K562 (cell line): ENCODE data around the gene PDCD1. TPM values are rescaled to one million over a fixed set of nuclear protein-coding genes. Genes with fewer than 3 reads are reported as not detected.

Experiments used
- ATAC-seq: fragments of 200-7000 bp; cut with Tn5 transposase; 3 replicates; pipeline ENCODE4 v1.9.1; 2020; ENCODE audit warnings: moderate library complexity
- BruUV-seq: library from RNA; stranded (reverse); fragments of 400-500 nt; replicated peaks from 2 replicates; lab custom pipeline; 2021; lab: Mats Ljungman, UMichigan
- CTCF ChIA-PET: fragments of 300-600 bp; formaldehyde crosslinking; extraction: SDS; loops from one replicate; lab custom pipeline; 2021; ENCODE audit warnings: low intra/inter-chr PET ratio; lab: Yijun Ruan, JAX
- POLR2A ChIA-PET: fragments of 300-600, 350-650 bp; sonication (Branson Sonifier 250); formaldehyde crosslinking; extraction: SDS; loops from one replicate; lab custom pipeline; 2021; ENCODE audit warnings: antibody characterized with exemption, inconsistent platforms; lab: Yijun Ruan, JAX
- DNase-seq, 4 experiments: peaks; one replicate each; pipeline versions ENCODE4 v3.0.0 to v3.0.0-alpha.2; 2011 to 2018; ENCODE audit warnings: low spot score in 3 of 4, mixed read lengths in 3 of 4; ENCODE audit errors: extremely low read depth in 1 of 4
- FAIRE-seq: peaks from 2 replicates; lab custom pipeline; 2011; peaks lifted over from hg19 to GRCh38; lab: Jason Lieb, UNC
- H2AFZ ChIP-seq: 2 replicates; pipeline ENCODE4 v1.6.0; 2011; ENCODE audit warnings: low read depth, low read length, control low read depth, inconsistent platforms
- H3K27ac ChIP-seq: fragments of 200-600 bp; 3 replicates; pipeline ENCODE4 v1.8.0; 2011; ENCODE audit warnings: low read depth, mild to moderate bottlenecking, control low read depth, inconsistent platforms, low read length, moderate library complexity, mixed read lengths; ENCODE audit errors: extremely low read depth
- H3K27me3 ChIP-seq, 2 experiments: fragments of 300-600 bp in 1 of 2; 2 replicates in 1 of 2; 3 replicates in 1 of 2; pipeline versions ENCODE4 v1.6.0 to v1.8.0; 2011; ENCODE audit warnings: inconsistent platforms in 2 of 2, low read length in 2 of 2, mild to moderate bottlenecking in 1 of 2, mixed read lengths in 1 of 2, moderate library complexity in 1 of 2; ENCODE audit not compliant: control insufficient read depth in 2 of 2, insufficient read depth in 2 of 2
- H3K36me3 ChIP-seq: fragments of 300-600 bp; 3 replicates; pipeline ENCODE4 v1.8.0; 2011; ENCODE audit warnings: mild to moderate bottlenecking, low read length, inconsistent platforms; ENCODE audit not compliant: control insufficient read depth, insufficient read depth
- H3K4me1 ChIP-seq, 2 experiments: fragments of 200-600 bp in 1 of 2; replicated peaks in 1 of 2; 2 replicates in 1 of 2; 3 replicates in 1 of 2; pipeline versions ENCODE4 v1.5.1 to v1.8.0; 2011; ENCODE audit warnings: inconsistent platforms in 2 of 2, low read length in 2 of 2, mild to moderate bottlenecking in 1 of 2, mixed read lengths in 1 of 2, moderate library complexity in 1 of 2; ENCODE audit not compliant: control insufficient read depth in 2 of 2, insufficient read depth in 2 of 2
- H3K4me2 ChIP-seq: 2 replicates; pipeline ENCODE4 v1.6.1; 2011; ENCODE audit warnings: low read length, control low read depth, inconsistent platforms, mixed read lengths; ENCODE audit not compliant: insufficient read depth
- H3K4me3 ChIP-seq: fragments of 200-600 bp; sonication (generic), shearing (Covaris generic); 2 replicates; pipeline ENCODE4 v1.5.1; 2016; ENCODE audit warnings: control low read depth, inconsistent platforms
- H3K79me2 ChIP-seq: fragments of 200-600 bp; 3 replicates; pipeline ENCODE4 v1.8.0; 2011; ENCODE audit warnings: low read length, inconsistent platforms; ENCODE audit not compliant: control insufficient read depth, insufficient read depth
- H3K9ac ChIP-seq, 2 experiments: 2 replicates each; pipeline versions ENCODE4 v1.6.0 to v1.6.1; 2011; ENCODE audit warnings: low read depth in 2 of 2, low read length in 2 of 2, control low read depth in 1 of 2, inconsistent platforms in 1 of 2, mild to moderate bottlenecking in 1 of 2, mixed read lengths in 1 of 2; ENCODE audit not compliant: insufficient read depth in 1 of 2
- H3K9me1 ChIP-seq: one replicate; pipeline ENCODE4 v1.6.0; 2011; ENCODE audit warnings: inconsistent platforms, mild to moderate bottlenecking, low read length, moderate library complexity; ENCODE audit not compliant: control insufficient read depth, insufficient read depth
- H3K9me3 ChIP-seq: replicated peaks from 2 replicates; pipeline ENCODE4 v1.5.1; 2011; ENCODE audit warnings: low read depth, low read length, inconsistent platforms; ENCODE audit not compliant: control insufficient read depth, insufficient read depth
- H4K20me1 ChIP-seq: replicated peaks from 2 replicates; pipeline ENCODE4 v1.6.1; 2011; ENCODE audit warnings: low read length, inconsistent platforms, mixed read lengths; ENCODE audit not compliant: control insufficient read depth, insufficient read depth
- AFF1 ChIP-seq, 2 experiments: fragments of 450-650 bp; IDR thresholded peaks; 2 replicates each; pipeline ENCODE4 v1.6.1; 2018; ENCODE audit warnings: mild to moderate bottlenecking in 2 of 2, low read depth in 1 of 2; ENCODE audit not compliant: partially characterized antibody in 2 of 2
- ESRRB ChIP-seq: fragments of 250-450 bp; sonication (Bioruptor Pico); IDR thresholded peaks from 2 replicates; pipeline ENCODE4 v1.5.0; 2020; ENCODE audit warnings: mild to moderate bottlenecking, moderate library complexity, borderline replicate concordance
- HBP1 ChIP-seq: fragments of 450-650 bp; formaldehyde crosslinking; IDR thresholded peaks from 2 replicates; pipeline ENCODE4 v1.4.0; 2022; ENCODE audit warnings: missing genetic modification characterization
- MAZ ChIP-seq, 2 experiments: fragments of 450-650 bp in 1 of 2; sonication (generic) in 1 of 2; formaldehyde crosslinking; IDR thresholded peaks in 1 of 2; conservative IDR thresholded peaks in 1 of 2; 2 replicates each; pipeline versions ENCODE4 v1.4.0 to v1.5.0; 2020; ENCODE audit warnings: mild to moderate bottlenecking in 1 of 2, missing genetic modification reagents in 1 of 2
- POLR2G ChIP-seq: fragments of 200-400 bp; formaldehyde crosslinking; IDR thresholded peaks from 2 replicates; pipeline ENCODE4 v1.6.1; 2017; ENCODE audit warnings: low read depth, mild to moderate bottlenecking, antibody characterized with exemption, low read length, moderate library complexity
- TRIM25 ChIP-seq: fragments of 450-650 bp; IDR thresholded peaks from 2 replicates; pipeline ENCODE4 v1.7.0; 2016; ENCODE audit warnings: borderline replicate concordance
- XRCC4 ChIP-seq: IDR thresholded peaks from one replicate; pipeline ENCODE4 v1.6.1; 2011; ENCODE audit not compliant: insufficient read depth, insufficient read length; ENCODE audit errors: extremely low read depth
- WGBS: fragments of 100-300 bp; shearing (Covaris generic); methylation state at CpG from one replicate; pipeline ENCODE4 v1.1.6; 2016; ENCODE audit warnings: low coverage, mixed read lengths; ENCODE audit not compliant: insufficient coverage; ENCODE audit errors: missing lambda C conversion rate; 5-methylcytosine and 5-hydroxymethylcytosine counted together
- in situ Hi-C: fragments of 300-500 bp; cut with MboI; formaldehyde crosslinking; loops from 4 replicates; pipeline ENCODE4 v1.15.0; 2018; ENCODE audit warnings: inconsistent platforms, mixed read lengths
- intact Hi-C: fragments of 100-400 bp; cut with micrococcal nuclease; formaldehyde crosslinking; loops from 2 replicates; pipeline ENCODE4 v1.14.2; 2022
- polyA plus RNA-seq, 8 experiments: library from polyadenylated mRNA; depleted of rRNA in 4 of 8; stranded (reverse) in 5 of 8; unstranded in 3 of 8; fragments of >200 nt; fragmentation: Nextera tagmentation in 2 of 8; fragmentation: Illumina TruSeq in 1 of 8; extraction: Ambion mirVana in 2 of 8; extraction: Trizol in 1 of 8; gene quantifications; 2 replicates each; pipeline versions ENCODE4 v1.2.1 to v1.2.3, GENCODE V29; 2011 to 2014; ENCODE audit warnings: inconsistent platforms in 1 of 8, missing spikeins in 1 of 8
- total RNA-seq, 7 experiments: library from RNA; depleted of rRNA in 6 of 7; stranded (reverse); fragments of >200 nt in 6 of 7; fragmentation: Illumina TruSeq in 2 of 7; extraction: Trizol in 2 of 7; gene quantifications; 2 replicates each; pipeline versions ENCODE4 v1.2.1 to v1.2.3, GENCODE V29; 2011 to 2021; ENCODE audit warnings: low replicate concordance in 1 of 7
- TF ChIP-seq, protein P1 (sequence below): sonication (generic); formaldehyde crosslinking; IDR thresholded peaks from 2 replicates; pipeline ENCODE4 v1.8.0; 2023; ENCODE audit warnings: mild to moderate bottlenecking, missing genetic modification reagents

The PDCD1 gene
- total and polyA plus RNA-seq, 9 of the 15 experiments (the other 6 are each of a cell fraction or from before 2014, with no cell fraction given): 0.15 to 2.5 (median 1.0) TPM; not detected in 2

DNA sequence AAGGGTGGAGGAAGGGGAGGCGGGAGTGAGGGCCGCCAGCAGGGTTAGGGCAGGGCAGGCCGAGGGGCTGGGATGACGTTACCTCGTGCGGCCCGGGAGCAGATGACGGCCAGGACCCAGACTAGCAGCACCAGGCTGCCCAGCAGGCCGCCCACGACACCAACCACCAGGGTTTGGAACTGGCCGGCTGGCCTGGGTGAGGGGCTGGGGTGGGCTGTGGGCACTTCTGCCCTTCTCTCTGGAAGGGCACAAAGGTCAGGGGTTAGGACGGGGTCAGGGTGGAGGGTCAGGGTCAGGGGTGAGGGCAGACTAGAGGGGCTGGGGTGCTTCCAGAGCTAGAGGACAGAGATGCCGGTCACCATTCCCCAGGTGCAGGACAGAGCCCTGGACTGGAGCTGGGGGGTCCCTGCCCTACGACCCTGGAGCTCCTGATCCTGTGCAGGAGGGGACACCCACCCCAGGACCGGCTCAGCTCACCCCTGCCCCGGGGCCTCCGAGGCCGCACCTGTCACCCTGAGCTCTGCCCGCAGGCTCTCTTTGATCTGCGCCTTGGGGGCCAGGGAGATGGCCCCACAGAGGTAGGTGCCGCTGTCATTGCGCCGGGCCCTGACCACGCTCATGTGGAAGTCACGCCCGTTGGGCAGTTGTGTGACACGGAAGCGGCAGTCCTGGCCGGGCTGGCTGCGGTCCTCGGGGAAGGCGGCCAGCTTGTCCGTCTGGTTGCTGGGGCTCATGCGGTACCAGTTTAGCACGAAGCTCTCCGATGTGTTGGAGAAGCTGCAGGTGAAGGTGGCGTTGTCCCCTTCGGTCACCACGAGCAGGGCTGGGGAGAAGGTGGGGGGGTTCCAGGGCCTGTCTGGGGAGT is 6.3 kb downstream of the PDCD1 start:
- Histone ChIP-seq H3K4me1 (peaks cover 0 to 58% of the 10 kb centered on the region in 2 experiments; a peak in 3 of 5 replicates), H3K9ac (no peak overlapping the region), H3K27ac (no peak overlapping the region), H3K79me2 (no peaks in the 10 kb centered on the region), H3K9me1 (no peaks in the 10 kb centered on the region), H3K36me3 (no peaks in the 10 kb centered on the region), H3K27me3 (no peaks in the 10 kb centered on the region), H3K4me3 (no peak overlapping the region), H4K20me1 (no peaks in the 10 kb centered on the region), H3K9me3 (no peaks in the 10 kb centered on the region), H3K4me2 (no peak overlapping the region), H2AFZ (no peak overlapping the region)
- FAIRE-seq (no peak), DNase-seq (peak in 1 of 4 experiments; percentile 3), ATAC-seq (no peak)
- intact Hi-C loops (no loop called here), in situ Hi-C loops (no loop called here)
- POLR2A ChIA-PET: no interaction called here
- WGBS: 79% methylated on average over 15 of the region's 39 CpGs
- no TSS peak for BruUV-seq
- CTCF ChIA-PET: no interaction called here
- TF ChIP-seq ESRRB (CRISPR knock-in tag): no peak
- TF ChIP-seq XRCC4: no peak
- TF ChIP-seq, protein P1, sequence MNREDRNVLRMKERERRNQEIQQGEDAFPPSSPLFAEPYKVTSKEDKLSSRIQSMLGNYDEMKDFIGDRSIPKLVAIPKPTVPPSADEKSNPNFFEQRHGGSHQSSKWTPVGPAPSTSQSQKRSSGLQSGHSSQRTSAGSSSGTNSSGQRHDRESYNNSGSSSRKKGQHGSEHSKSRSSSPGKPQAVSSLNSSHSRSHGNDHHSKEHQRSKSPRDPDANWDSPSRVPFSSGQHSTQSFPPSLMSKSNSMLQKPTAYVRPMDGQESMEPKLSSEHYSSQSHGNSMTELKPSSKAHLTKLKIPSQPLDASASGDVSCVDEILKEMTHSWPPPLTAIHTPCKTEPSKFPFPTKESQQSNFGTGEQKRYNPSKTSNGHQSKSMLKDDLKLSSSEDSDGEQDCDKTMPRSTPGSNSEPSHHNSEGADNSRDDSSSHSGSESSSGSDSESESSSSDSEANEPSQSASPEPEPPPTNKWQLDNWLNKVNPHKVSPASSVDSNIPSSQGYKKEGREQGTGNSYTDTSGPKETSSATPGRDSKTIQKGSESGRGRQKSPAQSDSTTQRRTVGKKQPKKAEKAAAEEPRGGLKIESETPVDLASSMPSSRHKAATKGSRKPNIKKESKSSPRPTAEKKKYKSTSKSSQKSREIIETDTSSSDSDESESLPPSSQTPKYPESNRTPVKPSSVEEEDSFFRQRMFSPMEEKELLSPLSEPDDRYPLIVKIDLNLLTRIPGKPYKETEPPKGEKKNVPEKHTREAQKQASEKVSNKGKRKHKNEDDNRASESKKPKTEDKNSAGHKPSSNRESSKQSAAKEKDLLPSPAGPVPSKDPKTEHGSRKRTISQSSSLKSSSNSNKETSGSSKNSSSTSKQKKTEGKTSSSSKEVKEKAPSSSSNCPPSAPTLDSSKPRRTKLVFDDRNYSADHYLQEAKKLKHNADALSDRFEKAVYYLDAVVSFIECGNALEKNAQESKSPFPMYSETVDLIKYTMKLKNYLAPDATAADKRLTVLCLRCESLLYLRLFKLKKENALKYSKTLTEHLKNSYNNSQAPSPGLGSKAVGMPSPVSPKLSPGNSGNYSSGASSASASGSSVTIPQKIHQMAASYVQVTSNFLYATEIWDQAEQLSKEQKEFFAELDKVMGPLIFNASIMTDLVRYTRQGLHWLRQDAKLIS (CRISPR knock-in tag): no peak
- TF ChIP-seq MAZ (CRISPR knock-in tag; conservative IDR thresholded peaks at IDR 0.05 in 1 of 2, IDR thresholded peaks at IDR 0.05 in 1 of 2): no peak
- TF ChIP-seq TRIM25: no peak
- 0 out of 2 replicates have a peak, but pooled peaks have one; percentile 14 for TF ChIP-seq POLR2G
- no peak for TF ChIP-seq AFF1 (IDR thresholded peaks at IDR 0.05; ENCODE audit: low read depth in 1 of 2, partially characterized antibody in 2 of 2)
- no peak for TF ChIP-seq HBP1 (CRISPR knock-in tag)
